A549 (cell line): ENCODE data around the gene UBE2D4. TPM values are rescaled to one million over a fixed set of nuclear protein-coding genes. Genes with fewer than 3 reads are reported as not detected.
A peak's percentile ranks its signal among the peaks of the same experiment; 100 is the strongest.
"Not testable (repeated sequence)": the region's sequence is repeated elsewhere in the genome, so short reads cannot be mapped to it uniquely, and the experiment has no call there.

Experiments
- ATAC-seq, 2 experiments: fragments of 200-7000 bp in 1 of 2; fragments of >200 bp in 1 of 2; cut with Nextera tagmentation in 1 of 2; cut with Tn5 transposase in 1 of 2; 3 replicates each; pipeline versions ENCODE4 v1.8.0 to v1.9.1; 2018 to 2020; ENCODE audit warnings: mild to moderate bottlenecking in 1 of 2, moderate library complexity in 1 of 2
- CTCF ChIA-PET: fragments of 300-600 bp; sonication (Branson Sonifier 250); formaldehyde crosslinking; extraction: SDS; loops from one replicate; lab custom pipeline; 2021; ENCODE audit warnings: antibody characterized with exemption, inconsistent platforms; lab: Yijun Ruan, JAX
- POLR2A ChIA-PET: fragments of 350-600 bp; formaldehyde crosslinking; extraction: SDS; loops from one replicate; lab custom pipeline; 2021; ENCODE audit warnings: antibody characterized with exemption, inconsistent platforms; lab: Yijun Ruan, JAX
- DNase-seq, 2 experiments: peaks; one replicate each; pipeline versions ENCODE4 v3.0.0 to v3.0.0-alpha.2; 2011 to 2016; ENCODE audit warnings: low read depth in 1 of 2, low spot score in 1 of 2
- FAIRE-seq: peaks from 2 replicates; lab custom pipeline; 2011; peaks lifted over from hg19 to GRCh38; lab: Jason Lieb, UNC
- H3K27ac ChIP-seq, 2 experiments: fragments of >200 bp; sonication (Bioruptor Twin); formaldehyde crosslinking; 3 replicates each; pipeline ENCODE4 v1.5.1; 2016 to 2017
- H3K4me1 ChIP-seq: fragments of >200 bp; sonication (Bioruptor Twin); formaldehyde crosslinking; 3 replicates; pipeline ENCODE4 v1.6.1; 2016
- H3K4me2 ChIP-seq: fragments of >200 bp; sonication (Bioruptor Twin); formaldehyde crosslinking; 3 replicates; pipeline ENCODE4 v1.6.1; 2016
- H3K4me3 ChIP-seq: fragments of >200 bp; sonication (Bioruptor Twin); formaldehyde crosslinking; 3 replicates; pipeline ENCODE4 v1.5.1; 2016
- H3K9me3 ChIP-seq: fragments of >200 bp; sonication (Bioruptor Twin); formaldehyde crosslinking; 3 replicates; pipeline ENCODE4 v1.6.1; 2016
- CEBPB ChIP-seq, 2 experiments: fragments of >200 bp in 1 of 2; sonication (Bioruptor Twin) in 1 of 2; formaldehyde crosslinking in 1 of 2; IDR thresholded peaks; 2 replicates each; pipeline ENCODE4 v1.6.1; 2012 to 2016
- CHD2 ChIP-seq: fragments of 150-350 bp; IDR thresholded peaks from 2 replicates; pipeline ENCODE4 v1.6.1; 2014; ENCODE audit warnings: low read length; ENCODE audit not compliant: partially characterized antibody
- CTCF ChIP-seq: fragments of >200 bp; sonication (Bioruptor Twin); formaldehyde crosslinking; IDR thresholded peaks from 3 replicates; pipeline ENCODE4 v1.5.1; 2016
- ESRRA ChIP-seq: fragments of 150-350 bp; IDR thresholded peaks from 2 replicates; pipeline ENCODE4 v1.6.1; 2014; ENCODE audit warnings: mild to moderate bottlenecking, low read length, borderline replicate concordance
- FOSL2 ChIP-seq, 2 experiments: fragments of 450-650 bp in 1 of 2; fragments of >200 bp in 1 of 2; sonication (Bioruptor Twin) in 1 of 2; formaldehyde crosslinking; IDR thresholded peaks; 2 replicates each; pipeline versions ENCODE4 v1.5.0 to v1.6.1; 2016 to 2020; ENCODE audit warnings: mild to moderate bottlenecking in 1 of 2, moderate library complexity in 1 of 2
- FOXS1 ChIP-seq: fragments of 250-450 bp; sonication (Bioruptor Pico); IDR thresholded peaks from 2 replicates; pipeline ENCODE4 v1.5.0; 2020; ENCODE audit warnings: mild to moderate bottlenecking, moderate library complexity
- GATA3 ChIP-seq: IDR thresholded peaks from 2 replicates; pipeline ENCODE4 v1.6.1; 2012; ENCODE audit warnings: borderline replicate concordance
- HDAC2 ChIP-seq: fragments of 200-600 bp; sonication (generic); IDR thresholded peaks from 2 replicates; pipeline ENCODE4 v1.6.1; 2016
- JUNB ChIP-seq: fragments of >200 bp; sonication (Bioruptor Twin); formaldehyde crosslinking; IDR thresholded peaks from 2 replicates; pipeline ENCODE4 v1.6.1; 2016
- KDM5A ChIP-seq: fragments of 200-600 bp; sonication (generic); IDR thresholded peaks from 2 replicates; pipeline ENCODE4 v1.6.1; 2016; ENCODE audit warnings: antibody characterized with exemption, mild to moderate bottlenecking
- MAFK ChIP-seq: fragments of 450-650 bp; IDR thresholded peaks from 2 replicates; pipeline ENCODE4 v1.6.1; 2014; ENCODE audit not compliant: partially characterized antibody
- MAX ChIP-seq: IDR thresholded peaks from 2 replicates; pipeline ENCODE4 v1.6.1; 2012
- MYC ChIP-seq: IDR thresholded peaks from 2 replicates; pipeline ENCODE4 v1.6.1; 2012; ENCODE audit warnings: mild to moderate bottlenecking, inconsistent platforms, low read length, improper control_type of control experiment, borderline replicate concordance
- NPAS2 ChIP-seq: fragments of 250-450 bp; sonication (Bioruptor Pico); IDR thresholded peaks from 2 replicates; pipeline ENCODE4 v1.8.0; 2022; ENCODE audit warnings: mild to moderate bottlenecking, moderate library complexity, borderline replicate concordance
- PBX3 ChIP-seq: IDR thresholded peaks from 2 replicates; pipeline ENCODE4 v1.6.1; 2012
- PHF8 ChIP-seq: fragments of 200-600 bp; sonication (generic); IDR thresholded peaks from 2 replicates; pipeline ENCODE4 v1.6.1; 2016; ENCODE audit warnings: low read depth, mild to moderate bottlenecking, antibody characterized with exemption, moderate library complexity, borderline replicate concordance
- POLR2A ChIP-seq: IDR thresholded peaks from 2 replicates; pipeline ENCODE4 v1.6.1; 2012; ENCODE audit warnings: mild to moderate bottlenecking, low read length
- RAD21 ChIP-seq, 2 experiments: fragments of >200 bp in 1 of 2; sonication (Bioruptor Twin) in 1 of 2; formaldehyde crosslinking in 1 of 2; IDR thresholded peaks in 1 of 2; conservative IDR thresholded peaks in 1 of 2; 2 replicates in 1 of 2; 3 replicates in 1 of 2; pipeline ENCODE4 v1.6.1; 2012 to 2018; ENCODE audit warnings: inconsistent platforms in 1 of 2
- RARB ChIP-seq: fragments of 250-450 bp; sonication (Bioruptor Pico); IDR thresholded peaks from 2 replicates; pipeline ENCODE4 v1.8.0; 2021; ENCODE audit warnings: mild to moderate bottlenecking, moderate library complexity
- RCOR1 ChIP-seq: fragments of 150-350 bp; IDR thresholded peaks from 2 replicates; pipeline ENCODE4 v1.6.1; 2014; ENCODE audit warnings: antibody characterized with exemption, low read length, low read depth
- RFX5 ChIP-seq: fragments of 450-650 bp; IDR thresholded peaks from 2 replicates; pipeline ENCODE4 v1.7.1; 2014; ENCODE audit warnings: antibody characterized with exemption, mild to moderate bottlenecking, moderate library complexity
- SMC3 ChIP-seq: fragments of >200 bp; sonication (Bioruptor Twin); formaldehyde crosslinking; IDR thresholded peaks from 3 replicates; pipeline ENCODE4 v1.6.1; 2018; ENCODE audit warnings: inconsistent platforms
- ZFP36 ChIP-seq: fragments of 450-650 bp; IDR thresholded peaks from 2 replicates; pipeline ENCODE4 v1.6.1; 2014; ENCODE audit warnings: borderline replicate concordance; ENCODE audit not compliant: partially characterized antibody
- WGBS: methylation state at CpG from one replicate; pipeline ENCODE4 v1.1.6; 2017; ENCODE audit errors: missing lambda C conversion rate; 5-methylcytosine and 5-hydroxymethylcytosine counted together
- polyA plus RNA-seq, 4 experiments: library from polyadenylated mRNA; depleted of rRNA in 3 of 4; stranded (reverse); fragments of >200 nt; fragmentation: RNase III in 1 of 4; extraction: RNeasy Plus Mini Kit Qiagen cat#74134 plus additional on column Dnase treatment in 1 of 4; gene quantifications; 2 replicates in 3 of 4; 3 replicates in 1 of 4; pipeline ENCODE4 v1.2.3, GENCODE V29; 2011 to 2017

The UBE2D4 gene
- polyA plus RNA-seq, 2 of the 4 experiments (the other 2 are of a cell fraction): 8.4 to 14.0 TPM

- 56% methylated on average over 3 of the region's 3 CpGs for WGBS
- Histone ChIP-seq H3K4me2 (no peak overlapping the region), H3K4me3 (no peak overlapping the region), H3K4me1 (no peaks in the 10 kb centered on the region), H3K27ac (no peak overlapping the region), H3K9me3 (no peaks in the 10 kb centered on the region)
- FAIRE-seq (no peak), DNase-seq (peak; percentile 53 to 65), ATAC-seq (peak; percentile 96 to 97)
- POLR2A ChIA-PET: no interaction called here
- CTCF ChIA-PET: interaction anchor here (1.0 to 3.2 kb wide), 4 partner anchors 10 to 115 kb away, joined by 3 to 15 read pairs (median 3); no protein-coding TSS in a partner anchor
- TF ChIP-seq RAD21 (conservative IDR thresholded peaks at IDR 0.05 in 1 of 2, IDR thresholded peaks at IDR 0.05 in 1 of 2): peak; percentile 39 to 64; a peak in 2 of 5 replicates
- TF ChIP-seq CTCF: peak; percentile 39
- no peak for TF ChIP-seq HDAC2
- TF ChIP-seq SMC3: peak; percentile 43; the same call in 2 of the 3 replicates
Measured at GRCh38 chr7:43954524-43955228, 28.4 kb downstream of the UBE2D4 start.

GRCh38 chr7:43956027-43956426 is 29.8 kb downstream of the UBE2D4 start:
- POLR2A ChIA-PET: no interaction called here
- H3K4me2 ChIP-seq: no peak overlapping the region
- FAIRE-seq: no peak
- no peaks in the 10 kb centered on the region for H3K4me1 ChIP-seq
- H3K27ac ChIP-seq: no peak overlapping the region
- 57% methylated on average over 3 of the region's 3 CpGs for WGBS
- no peak for DNase-seq
- CTCF ChIA-PET: interaction anchor here (0.6 to 3.2 kb wide), 3 partner anchors 11 to 117 kb away, joined by 3 to 15 read pairs (median 4); no protein-coding TSS in a partner anchor
- H3K4me3 ChIP-seq: no peak overlapping the region
- ATAC-seq: no peak
- H3K9me3 ChIP-seq: no peaks in the 10 kb centered on the region
- no peak for TF ChIP-seq RAD21 (conservative IDR thresholded peaks at IDR 0.05 in 1 of 2, IDR thresholded peaks at IDR 0.05 in 1 of 2)
- TF ChIP-seq JUNB: no peak
- no peak for TF ChIP-seq RFX5
- TF ChIP-seq CHD2: no peak
- no peak for TF ChIP-seq KDM5A
- no peak for TF ChIP-seq ZFP36
- no peak for TF ChIP-seq HDAC2
- TF ChIP-seq POLR2A: no peak
- no peak for TF ChIP-seq RARB
- TF ChIP-seq CEBPB (IDR thresholded peaks at IDR 0.05): no peak

GRCh38 chr7:43960933-43961332 is 34.7 kb downstream of the UBE2D4 start:
- Histone ChIP-seq H3K4me3 (no peak overlapping the region), H3K27ac (no peak overlapping the region), H3K4me1 (no peaks in the 10 kb centered on the region), H3K9me3 (no peaks in the 10 kb centered on the region), H3K4me2 (no peak overlapping the region)
- WGBS: 27% methylated on average over 1 of the region's 1 CpG
- ATAC-seq (no peak), FAIRE-seq (no peak), DNase-seq (no peak)
- POLR2A ChIA-PET: no interaction called here
- CTCF ChIA-PET: no interaction called here
- TF ChIP-seq FOSL2 (IDR thresholded peaks at IDR 0.05): no peak
- no peak for TF ChIP-seq FOSL2 (CRISPR knock-in tag; IDR thresholded peaks at IDR 0.05)
- TF ChIP-seq MAFK: no peak
- TF ChIP-seq MYC: no peak
- no peak for TF ChIP-seq GATA3
- TF ChIP-seq PHF8: no peak
- TF ChIP-seq FOXS1: no peak
- no peak for TF ChIP-seq RCOR1
- TF ChIP-seq MAX: no peak
- TF ChIP-seq PBX3: no peak
- TF ChIP-seq NPAS2 (CRISPR knock-in tag): no peak
- no peak for TF ChIP-seq ESRRA

GRCh38 chr7:43966392-43966791 is 40.2 kb downstream of the UBE2D4 start:
- ATAC-seq, CTCF ChIA-PET: not testable (repeated sequence)

More at GRCh38 chr7:43966392-43966791, 40.2 kb downstream of the UBE2D4 start:
- WGBS: 76% methylated on average over 3 of the region's 3 CpGs
- H3K27ac ChIP-seq, H3K9me3 ChIP-seq, H3K4me2 ChIP-seq, DNase-seq, FAIRE-seq, POLR2A ChIA-PET, H3K4me1 ChIP-seq, H3K4me3 ChIP-seq: not testable (repeated sequence)
